HepG2 (cell line): ENCODE data around the gene HSPA1B. TPM values are rescaled to one million over a fixed set of nuclear protein-coding genes. Genes with fewer than 3 reads are reported as not detected.

Source experiments
- AHR ChIP-seq: IDR thresholded peaks from 2 replicates; pipeline ENCODE4 v1.6.1; 2018; ENCODE audit warnings: missing genetic modification reagents, missing compliant biosample characterization
- ARID3A ChIP-seq: IDR thresholded peaks from 2 replicates; pipeline ENCODE4 v1.6.1; 2012; ENCODE audit warnings: low read depth, low read length, improper control_type of control experiment
- FOXP1 ChIP-seq, 2 experiments: fragments of 450-650 bp in 1 of 2; IDR thresholded peaks; 2 replicates each; pipeline ENCODE4 v1.6.1; 2017 to 2018; ENCODE audit warnings: antibody characterized with exemption in 1 of 2
- HOXA5 ChIP-seq: sonication (generic); formaldehyde crosslinking; IDR thresholded peaks from 2 replicates; pipeline ENCODE4 v1.4.0; 2020; ENCODE audit warnings: missing genetic modification reagents
- PBX3 ChIP-seq: sonication (generic); formaldehyde crosslinking; IDR thresholded peaks from 2 replicates; pipeline ENCODE4 v1.8.1; 2023; ENCODE audit warnings: missing genetic modification reagents, inconsistent platforms, borderline replicate concordance
- RBFOX2 ChIP-seq: fragments of 200-400 bp; formaldehyde crosslinking; IDR thresholded peaks from 2 replicates; pipeline ENCODE4 v1.6.1; 2017; ENCODE audit warnings: low read depth, mild to moderate bottlenecking, low read length
- RBM39 ChIP-seq: fragments of 200-400 bp; formaldehyde crosslinking; IDR thresholded peaks from one replicate; pipeline ENCODE4 v1.6.1; 2018; ENCODE audit warnings: antibody characterized with exemption, mild to moderate bottlenecking, low read depth, low read length; ENCODE audit not compliant: poor library complexity, severe bottlenecking
- TRIM24 ChIP-seq: sonication (generic); formaldehyde crosslinking; IDR thresholded peaks from 2 replicates; pipeline ENCODE4 v1.8.0; 2022; ENCODE audit warnings: mild to moderate bottlenecking, missing genetic modification reagents
- YEATS2 ChIP-seq: sonication (generic); formaldehyde crosslinking; IDR thresholded peaks from 2 replicates; pipeline ENCODE4 v1.4.0; 2020; ENCODE audit warnings: missing genetic modification reagents, borderline replicate concordance
- ZFP62 ChIP-seq: sonication (generic); formaldehyde crosslinking; IDR thresholded peaks from 2 replicates; pipeline ENCODE4 v1.4.0; 2020; ENCODE audit warnings: missing genetic modification reagents
- ZNF281 ChIP-seq: sonication (generic); formaldehyde crosslinking; IDR thresholded peaks from 2 replicates; pipeline ENCODE4 v1.4.0; 2020; ENCODE audit warnings: missing genetic modification reagents, borderline replicate concordance
- ZNF335 ChIP-seq: sonication (generic); formaldehyde crosslinking; IDR thresholded peaks from 2 replicates; pipeline ENCODE4 v1.4.0; 2020; ENCODE audit warnings: missing genetic modification reagents
- ZNF652 ChIP-seq: IDR thresholded peaks from 2 replicates; pipeline ENCODE4 v1.6.1; 2016; ENCODE audit warnings: low read depth, borderline replicate concordance
- ZNF761 ChIP-seq: sonication (generic); formaldehyde crosslinking; conservative IDR thresholded peaks from 2 replicates; pipeline ENCODE4 v1.4.0; 2020; ENCODE audit warnings: mild to moderate bottlenecking, missing genetic modification reagents
- ZNF766 ChIP-seq: sonication (generic); formaldehyde crosslinking; IDR thresholded peaks from 2 replicates; pipeline ENCODE4 v1.5.0; 2020; ENCODE audit warnings: missing genetic modification reagents, borderline replicate concordance
- ZNF891 ChIP-seq: sonication (generic); formaldehyde crosslinking; IDR thresholded peaks from 2 replicates; pipeline ENCODE4 v1.5.0; 2020; ENCODE audit warnings: mild to moderate bottlenecking, missing genetic modification reagents
- polyA plus RNA-seq, 8 experiments: library from polyadenylated mRNA; depleted of rRNA in 3 of 8; stranded (reverse) in 7 of 8; unstranded in 1 of 8; fragments of >200 nt; fragmentation: Illumina TruSeq in 4 of 8; extraction: Trizol in 4 of 8; gene quantifications; 2 replicates each; pipeline versions ENCODE4 v1.2.1 to v1.2.3, GENCODE V29; 2011 to 2016; ENCODE audit warnings: low read depth in 4 of 8, missing spikeins in 1 of 8, mixed read lengths in 1 of 8; ENCODE audit not compliant: insufficient read depth in 1 of 8
- total RNA-seq, 5 experiments: library from RNA; depleted of rRNA; stranded (reverse); fragments of >200 nt; fragmentation: Illumina TruSeq; extraction: Trizol; gene quantifications; 2 replicates each; pipeline ENCODE4 v1.2.3, GENCODE V29; 2016; ENCODE audit warnings: low read depth in 1 of 5
- TF ChIP-seq, protein P1 (sequence below): sonication (generic); formaldehyde crosslinking; IDR thresholded peaks from 2 replicates; pipeline ENCODE4 v1.8.0; 2023; ENCODE audit warnings: mild to moderate bottlenecking, missing genetic modification reagents
- TF ChIP-seq, protein P2 (sequence below): sonication (generic); formaldehyde crosslinking; IDR thresholded peaks from 2 replicates; pipeline ENCODE4 v1.5.0; 2020; ENCODE audit warnings: mild to moderate bottlenecking, missing genetic modification reagents, moderate library complexity

Gene HSPA1B
- total and polyA plus RNA-seq, 2 of the 13 experiments (the other 11 are each of a cell fraction or from before 2014, with no cell fraction given) = 26.0 to 186 TPM

DNA sequence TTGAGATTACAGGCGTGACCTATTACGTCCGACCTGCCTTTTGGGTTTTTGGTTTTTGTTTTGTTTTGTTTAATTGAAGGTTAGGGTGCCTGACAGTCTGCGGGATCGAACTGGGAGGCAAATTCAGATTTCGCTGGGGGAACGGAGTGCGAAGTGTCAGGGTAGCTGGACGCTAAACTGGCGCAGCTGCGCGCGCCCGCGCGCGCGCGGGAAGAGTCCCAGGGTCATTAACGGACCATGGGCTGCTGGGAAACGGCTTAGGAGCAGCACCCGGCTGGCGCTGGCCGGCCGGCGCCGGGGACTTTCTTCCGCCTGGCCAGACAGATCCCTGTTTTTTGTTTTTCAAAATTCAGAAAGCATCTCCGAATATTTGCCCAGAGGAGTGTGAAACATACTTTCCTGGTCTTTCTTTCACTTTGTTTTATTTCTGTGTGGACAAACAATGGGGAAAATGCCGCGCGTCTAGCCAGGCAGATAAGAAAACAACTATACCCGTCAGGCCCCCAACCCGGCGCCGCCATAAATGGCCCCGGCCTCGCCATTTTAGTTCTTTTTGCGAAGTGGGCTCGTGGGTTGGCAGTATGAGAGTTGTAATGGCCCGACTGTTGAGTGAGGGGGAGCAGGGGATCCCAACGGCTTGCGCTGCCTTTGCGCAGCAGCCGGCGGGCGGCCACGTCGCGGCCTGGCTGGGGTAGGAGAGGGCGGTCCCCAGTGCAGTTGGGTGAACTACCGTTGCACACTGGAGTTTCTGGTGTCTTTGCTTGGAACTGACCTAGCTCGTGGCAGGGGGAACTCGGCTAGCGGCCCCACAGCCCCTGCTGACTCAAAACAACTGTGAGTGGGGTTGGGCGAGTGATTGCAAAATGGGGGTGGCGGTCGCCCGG is 7.1 kb downstream of the HSPA1B start (continued):
- TF ChIP-seq, protein P1, sequence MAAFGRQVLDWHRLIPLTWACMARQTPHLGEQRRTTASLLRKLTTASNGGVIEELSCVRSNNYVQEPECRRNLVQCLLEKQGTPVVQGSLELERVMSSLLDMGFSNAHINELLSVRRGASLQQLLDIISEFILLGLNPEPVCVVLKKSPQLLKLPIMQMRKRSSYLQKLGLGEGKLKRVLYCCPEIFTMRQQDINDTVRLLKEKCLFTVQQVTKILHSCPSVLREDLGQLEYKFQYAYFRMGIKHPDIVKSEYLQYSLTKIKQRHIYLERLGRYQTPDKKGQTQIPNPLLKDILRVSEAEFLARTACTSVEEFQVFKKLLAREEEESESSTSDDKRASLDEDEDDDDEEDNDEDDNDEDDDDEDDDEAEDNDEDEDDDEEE (CRISPR knock-in tag) = peak; percentile 45; the same call in 1 of the 2 replicates
- TF ChIP-seq ZFP62 (CRISPR knock-in tag) = no peak; the same call in 1 of the 2 replicates
- TF ChIP-seq ZNF335 (CRISPR knock-in tag) = peak; percentile 100
- TF ChIP-seq ZNF761 = peak; percentile 86
- TF ChIP-seq ZNF652 (CRISPR knock-in tag) = no peak
- peak; percentile 61; the same call in 1 of the 2 replicates for TF ChIP-seq ZNF281 (CRISPR knock-in tag)
- TF ChIP-seq PBX3 = peak; percentile 84; the same call in 1 of the 2 replicates
- peak; percentile 87 for TF ChIP-seq ZNF891 (CRISPR knock-in tag)
- no peak; the same call in 1 of the 2 replicates for TF ChIP-seq ARID3A
- peak; percentile 98; the same call in 1 of the 2 replicates for TF ChIP-seq YEATS2 (CRISPR knock-in tag)
- TF ChIP-seq RBM39 = peak; percentile 100
- TF ChIP-seq RBFOX2 = peak; percentile 100
- TF ChIP-seq FOXP1 (IDR thresholded peaks at IDR 0.05) = 0 out of 2 replicates have a peak, but pooled peaks have one; percentile 28
- peak; percentile 22; the same call in 1 of the 2 replicates for TF ChIP-seq FOXP1 (CRISPR knock-in tag; IDR thresholded peaks at IDR 0.05)
- peak; percentile 84 for TF ChIP-seq ZNF766 (CRISPR knock-in tag)
- TF ChIP-seq, protein P2, sequence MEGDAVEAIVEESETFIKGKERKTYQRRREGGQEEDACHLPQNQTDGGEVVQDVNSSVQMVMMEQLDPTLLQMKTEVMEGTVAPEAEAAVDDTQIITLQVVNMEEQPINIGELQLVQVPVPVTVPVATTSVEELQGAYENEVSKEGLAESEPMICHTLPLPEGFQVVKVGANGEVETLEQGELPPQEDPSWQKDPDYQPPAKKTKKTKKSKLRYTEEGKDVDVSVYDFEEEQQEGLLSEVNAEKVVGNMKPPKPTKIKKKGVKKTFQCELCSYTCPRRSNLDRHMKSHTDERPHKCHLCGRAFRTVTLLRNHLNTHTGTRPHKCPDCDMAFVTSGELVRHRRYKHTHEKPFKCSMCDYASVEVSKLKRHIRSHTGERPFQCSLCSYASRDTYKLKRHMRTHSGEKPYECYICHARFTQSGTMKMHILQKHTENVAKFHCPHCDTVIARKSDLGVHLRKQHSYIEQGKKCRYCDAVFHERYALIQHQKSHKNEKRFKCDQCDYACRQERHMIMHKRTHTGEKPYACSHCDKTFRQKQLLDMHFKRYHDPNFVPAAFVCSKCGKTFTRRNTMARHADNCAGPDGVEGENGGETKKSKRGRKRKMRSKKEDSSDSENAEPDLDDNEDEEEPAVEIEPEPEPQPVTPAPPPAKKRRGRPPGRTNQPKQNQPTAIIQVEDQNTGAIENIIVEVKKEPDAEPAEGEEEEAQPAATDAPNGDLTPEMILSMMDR = no peak
- TF ChIP-seq TRIM24 (CRISPR knock-in tag) = no peak
- TF ChIP-seq HOXA5 = peak; percentile 97
- peak; percentile 59 for TF ChIP-seq AHR (CRISPR knock-in tag)
